Measurements from ENCODE around the gene IL1RAPL2. TPM values are rescaled to one million over a fixed set of nuclear protein-coding genes. Genes with fewer than 3 reads are reported as not detected.

Gene IL1RAPL2
- total RNA-seq, 1 donor from 2014 or later, result not detected

GRCh38 chrX:105150036-105150435, 584.0 kb downstream of the IL1RAPL2 start:
- Mint-ChIP-seq H3K27me3 (ENCODE audit: low read depth) (no peaks in the 10 kb centered on the region), H3K4me3 (ENCODE audit: unreplicated experiment) (no peak overlapping the region), H3K27ac (ENCODE audit: unreplicated experiment) (no peak overlapping the region), H3K36me3 (ENCODE audit: low read depth) (no peaks in the 10 kb centered on the region), H3K4me1 (ENCODE audit: low read depth) (no peaks in the 10 kb centered on the region), H3K9me3 (ENCODE audit: low read depth) (peaks cover 12% of the 10 kb centered on the region)
- no peak for DNase-seq (ENCODE audit: low spot score)
- no peak for TF ChIP-seq CTCF (IDR thresholded peaks at IDR 0.05)

GRCh38 chrX:105150557-105150956, 584.6 kb downstream of the IL1RAPL2 start:
- Mint-ChIP-seq H3K4me1 (ENCODE audit: low read depth) (no peaks in the 10 kb centered on the region), H3K4me3 (ENCODE audit: unreplicated experiment) (no peak overlapping the region), H3K27ac (ENCODE audit: unreplicated experiment) (no peak overlapping the region), H3K27me3 (ENCODE audit: low read depth) (no peaks in the 10 kb centered on the region), H3K36me3 (ENCODE audit: low read depth) (no peaks in the 10 kb centered on the region), H3K9me3 (ENCODE audit: low read depth) (peaks cover 12% of the 10 kb centered on the region)
- DNase-seq (ENCODE audit: low spot score), result no peak
- TF ChIP-seq CTCF (IDR thresholded peaks at IDR 0.05), result no peak

- Mint-ChIP-seq H3K9me3 (ENCODE audit: low read depth) (no peaks in the 10 kb centered on the region), H3K27ac (ENCODE audit: unreplicated experiment) (no peak overlapping the region), H3K4me3 (ENCODE audit: unreplicated experiment) (no peak overlapping the region)
Observed at GRCh38 chrX:105167233-105167632, 601.2 kb downstream of the IL1RAPL2 start.

GRCh38 chrX:105168577-105168976, 602.6 kb downstream of the IL1RAPL2 start:
- Mint-ChIP-seq H3K9me3 (ENCODE audit: low read depth) (no peaks in the 10 kb centered on the region), H3K4me3 (ENCODE audit: unreplicated experiment) (no peak overlapping the region), H3K27ac (ENCODE audit: unreplicated experiment) (no peak overlapping the region), H3K36me3 (ENCODE audit: low read depth) (no peaks in the 10 kb centered on the region), H3K4me1 (ENCODE audit: low read depth) (no peaks in the 10 kb centered on the region), H3K27me3 (ENCODE audit: low read depth) (no peaks in the 10 kb centered on the region)
- no peak for DNase-seq (ENCODE audit: low spot score)
- no peak for TF ChIP-seq CTCF (IDR thresholded peaks at IDR 0.05)

More at GRCh38 chrX:105167233-105167632, 601.2 kb downstream of the IL1RAPL2 start:
- Mint-ChIP-seq H3K27me3 (ENCODE audit: low read depth) (no peaks in the 10 kb centered on the region), H3K4me1 (ENCODE audit: low read depth) (no peaks in the 10 kb centered on the region), H3K36me3 (ENCODE audit: low read depth) (no peaks in the 10 kb centered on the region)
- no peak for DNase-seq (ENCODE audit: low spot score)
- no peak for TF ChIP-seq CTCF (IDR thresholded peaks at IDR 0.05)

- no peak for DNase-seq (ENCODE audit: low spot score)
- Mint-ChIP-seq H3K4me1 (ENCODE audit: low read depth) (no peaks in the 10 kb centered on the region), H3K4me3 (ENCODE audit: unreplicated experiment) (no peak overlapping the region), H3K9me3 (ENCODE audit: low read depth) (no peaks in the 10 kb centered on the region), H3K36me3 (ENCODE audit: low read depth) (no peaks in the 10 kb centered on the region), H3K27me3 (ENCODE audit: low read depth) (no peaks in the 10 kb centered on the region), H3K27ac (ENCODE audit: unreplicated experiment) (no peak overlapping the region)
- TF ChIP-seq CTCF (IDR thresholded peaks at IDR 0.05), result no peak
Observed at GRCh38 chrX:105173071-105173470, 607.1 kb downstream of the IL1RAPL2 start.
